ENCODE measurements around the gene HSFX2.

GRCh38 chrX:149643496-149643895, 48.4 kb upstream of the HSFX2 start:
- TF ChIP-seq CTCF (IDR thresholded peaks at IDR 0.05) (no peak), POLR2AphosphoS5 (IDR thresholded peaks at IDR 0.05; ENCODE audit: low read depth, low read length) (no peak)

All from Panc1 (cell line).